ENCODE measurements around the gene CLEC16A.
A peak's percentile ranks its signal among the peaks of the same experiment; 100 is the strongest.

CLEC16A gene

DNA sequence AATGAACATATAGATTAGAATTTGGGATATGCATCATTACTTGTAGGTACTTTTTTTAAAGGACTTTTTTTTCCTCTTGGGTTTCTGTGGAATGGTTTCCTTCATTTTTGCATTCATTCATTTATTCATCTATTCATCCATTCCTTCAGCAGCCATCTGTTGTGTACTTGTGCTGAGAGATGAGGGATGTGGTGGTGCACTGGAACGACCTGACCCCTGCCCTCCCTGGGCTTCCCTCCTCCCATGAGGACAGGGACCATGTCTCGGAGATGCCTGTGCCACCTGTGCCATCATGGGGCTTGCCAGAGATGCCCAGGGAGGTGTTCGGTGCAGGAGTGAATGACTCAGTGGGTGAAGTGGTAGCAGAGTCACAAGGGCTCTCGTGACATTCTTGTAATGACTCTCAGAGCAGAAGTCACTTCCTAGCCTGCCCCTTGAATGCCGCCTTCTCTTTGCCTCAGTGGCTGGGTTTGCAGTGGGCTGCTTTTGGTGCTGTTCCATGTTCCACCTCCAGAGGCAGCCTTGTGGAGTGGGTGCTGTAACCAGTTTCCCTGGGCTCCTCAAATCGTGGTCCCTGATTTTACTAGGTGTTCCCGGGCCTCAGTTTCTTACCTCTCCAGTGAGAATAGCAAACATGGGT, 43.9 kb downstream of the CLEC16A start:
- TF ChIP-seq, protein P1, sequence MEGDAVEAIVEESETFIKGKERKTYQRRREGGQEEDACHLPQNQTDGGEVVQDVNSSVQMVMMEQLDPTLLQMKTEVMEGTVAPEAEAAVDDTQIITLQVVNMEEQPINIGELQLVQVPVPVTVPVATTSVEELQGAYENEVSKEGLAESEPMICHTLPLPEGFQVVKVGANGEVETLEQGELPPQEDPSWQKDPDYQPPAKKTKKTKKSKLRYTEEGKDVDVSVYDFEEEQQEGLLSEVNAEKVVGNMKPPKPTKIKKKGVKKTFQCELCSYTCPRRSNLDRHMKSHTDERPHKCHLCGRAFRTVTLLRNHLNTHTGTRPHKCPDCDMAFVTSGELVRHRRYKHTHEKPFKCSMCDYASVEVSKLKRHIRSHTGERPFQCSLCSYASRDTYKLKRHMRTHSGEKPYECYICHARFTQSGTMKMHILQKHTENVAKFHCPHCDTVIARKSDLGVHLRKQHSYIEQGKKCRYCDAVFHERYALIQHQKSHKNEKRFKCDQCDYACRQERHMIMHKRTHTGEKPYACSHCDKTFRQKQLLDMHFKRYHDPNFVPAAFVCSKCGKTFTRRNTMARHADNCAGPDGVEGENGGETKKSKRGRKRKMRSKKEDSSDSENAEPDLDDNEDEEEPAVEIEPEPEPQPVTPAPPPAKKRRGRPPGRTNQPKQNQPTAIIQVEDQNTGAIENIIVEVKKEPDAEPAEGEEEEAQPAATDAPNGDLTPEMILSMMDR (IDR thresholded peaks at IDR 0.05; ENCODE audit: low read depth, low read length) = peak; percentile 36
- H3K4me3 ChIP-seq (ENCODE audit: low read depth, low read length) = no peak overlapping the region

DNA sequence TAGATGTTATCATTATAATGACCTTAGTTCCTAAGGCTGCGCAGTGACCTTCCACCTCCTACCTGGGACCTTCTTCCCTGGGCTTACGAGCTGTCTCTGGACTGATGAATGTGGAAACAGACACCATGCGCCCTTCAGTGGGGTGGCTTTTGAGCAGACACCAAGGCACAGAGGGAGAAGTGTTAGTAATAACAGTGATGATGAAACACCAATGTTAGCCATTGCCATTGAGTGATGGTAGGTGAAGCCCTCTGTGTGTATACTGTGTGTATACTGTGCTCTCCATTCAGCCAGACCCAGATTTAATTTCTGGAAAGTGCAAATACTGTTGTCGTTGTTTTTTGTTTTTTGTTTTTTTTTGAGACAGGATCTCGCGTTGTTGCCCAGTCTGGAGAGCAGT, 44.5 kb downstream of the CLEC16A start:
- TF ChIP-seq, protein P1 (IDR thresholded peaks at IDR 0.05; ENCODE audit: low read depth, low read length) = no peak
- H3K4me3 ChIP-seq (ENCODE audit: low read depth, low read length) = no peak overlapping the region

DNA sequence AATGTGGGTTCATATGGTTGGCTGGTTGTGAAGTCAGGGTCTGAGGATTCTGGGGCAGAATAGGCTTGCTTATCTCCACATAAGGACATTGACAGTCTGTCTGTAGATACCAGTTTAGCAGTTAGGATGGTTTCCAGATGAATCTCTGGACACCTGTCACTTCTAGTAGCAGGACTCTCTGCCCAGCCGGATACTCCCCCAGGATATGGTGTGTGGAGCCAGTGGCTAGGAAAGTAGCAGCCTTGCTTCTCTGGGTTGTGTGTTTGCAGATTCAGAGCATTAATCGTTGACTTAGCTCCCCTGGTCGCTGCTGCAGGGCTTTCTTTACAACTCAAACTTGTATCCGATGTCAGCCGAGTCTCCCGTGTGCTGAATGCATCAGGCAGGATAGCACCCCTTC, 45.2 kb downstream of the CLEC16A start:
- H3K4me3 ChIP-seq (ENCODE audit: low read depth, low read length) = no peak overlapping the region
- TF ChIP-seq, protein P1 (IDR thresholded peaks at IDR 0.05; ENCODE audit: low read depth, low read length) = no peak

DNA sequence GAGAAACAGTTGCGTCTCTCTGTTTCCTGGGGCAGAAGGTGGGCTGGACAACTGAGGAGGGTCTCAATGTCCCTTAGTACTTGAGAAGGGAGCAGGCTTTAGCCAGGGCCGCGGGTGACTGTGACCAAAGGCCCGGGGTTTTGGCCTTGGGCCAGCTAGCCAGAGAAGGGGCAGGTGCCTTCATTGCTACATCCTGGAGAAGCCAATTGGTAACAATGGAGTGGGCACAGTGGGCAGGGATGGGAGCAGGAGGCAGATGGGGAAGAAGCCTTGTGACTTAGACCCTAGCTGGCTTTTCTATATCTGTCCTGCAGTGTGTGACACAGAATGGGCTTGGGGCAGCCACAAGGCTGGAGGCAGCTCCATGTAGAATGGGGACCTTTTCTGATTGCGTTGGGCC, 46.0 kb downstream of the CLEC16A start:
- H3K4me3 ChIP-seq (ENCODE audit: low read depth, low read length) = no peak overlapping the region
- TF ChIP-seq, protein P1 (IDR thresholded peaks at IDR 0.05; ENCODE audit: low read depth, low read length) = no peak

DNA sequence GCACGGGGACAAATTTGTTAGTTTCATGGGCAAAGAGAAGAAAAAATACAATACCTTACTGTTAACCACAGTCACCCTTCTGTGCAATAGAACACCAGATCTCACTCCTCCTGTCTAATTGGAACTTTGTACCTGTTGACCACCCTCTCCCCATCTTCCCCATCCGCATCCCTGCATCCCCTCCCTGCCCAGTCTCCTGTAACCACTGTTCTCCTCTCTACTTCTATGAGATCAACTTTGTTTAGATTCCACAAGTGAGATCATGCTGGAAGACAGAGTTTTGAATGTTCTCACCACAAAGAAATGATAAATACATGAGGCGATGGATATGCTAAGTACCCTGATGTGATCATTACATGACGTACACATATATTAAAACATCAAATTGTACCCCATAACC, 47.7 kb downstream of the CLEC16A start:
- TF ChIP-seq, protein P1 (IDR thresholded peaks at IDR 0.05; ENCODE audit: low read depth, low read length) = no peak
- no peak overlapping the region for H3K4me3 ChIP-seq (ENCODE audit: low read depth, low read length)

DNA sequence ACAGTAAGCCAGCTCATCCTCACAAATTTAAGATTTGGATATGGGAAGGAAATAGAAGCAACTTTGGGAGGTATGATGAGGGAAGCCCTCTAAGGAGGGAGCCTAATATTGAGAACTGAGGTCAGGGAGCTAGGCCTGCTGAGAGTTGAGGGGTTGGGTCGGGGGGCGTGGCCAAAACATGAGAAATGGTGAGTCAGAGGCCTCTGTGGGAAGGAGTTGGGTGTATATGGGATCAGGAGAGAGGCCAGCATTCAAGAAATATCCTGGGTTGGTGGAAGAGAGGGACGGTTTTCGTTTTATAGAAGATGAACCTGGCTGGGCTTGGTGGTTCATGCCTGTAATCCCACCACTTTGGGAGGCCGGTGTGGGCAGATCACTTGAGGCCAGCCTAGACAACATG, 48.4 kb downstream of the CLEC16A start:
- peak overlapping the region; percentile 30 for H3K4me3 ChIP-seq (ENCODE audit: low read depth, low read length)
- TF ChIP-seq, protein P1 (IDR thresholded peaks at IDR 0.05; ENCODE audit: low read depth, low read length) = no peak

DNA sequence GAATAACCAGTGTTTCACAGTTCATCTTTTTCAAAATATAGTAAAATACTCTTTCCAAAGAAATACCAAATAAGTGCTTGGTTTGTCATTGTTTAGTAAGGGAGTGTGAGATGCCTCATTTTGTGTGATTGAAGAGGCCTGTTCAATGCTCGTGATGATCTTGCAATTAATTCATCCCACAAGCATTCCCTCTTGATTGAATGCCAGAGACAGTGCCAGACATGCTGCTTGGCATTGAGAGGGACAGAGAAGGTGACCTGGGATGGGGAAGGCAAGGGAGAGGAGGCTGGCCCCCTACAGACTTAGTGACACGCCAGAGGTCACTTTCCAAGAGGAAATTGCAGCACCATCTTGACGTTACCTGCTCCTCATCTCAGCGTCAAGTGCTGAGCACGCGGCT, 49.3 kb downstream of the CLEC16A start:
- peak overlapping the region; percentile 8; the same call in 1 of the 2 replicates for H3K4me3 ChIP-seq (ENCODE audit: low read depth, low read length)
- TF ChIP-seq, protein P1 (IDR thresholded peaks at IDR 0.05; ENCODE audit: low read depth, low read length) = no peak

All from WI38 (cell line).